ENCODE results near the gene BTD. TPM values are rescaled to one million over a fixed set of nuclear protein-coding genes. Genes with fewer than 3 reads are reported as not detected.

BTD gene
- total RNA-seq, 4 donors from 2014 or later = 46.8 to 74.9 (median 56.5) TPM

- Histone ChIP-seq H3K4me1 (peaks cover 6% of the 10 kb centered on the region in 2 donors), H3K4me3 (replicated peaks in 1 of 3) (no peak overlapping the region), H3K27ac (no peak overlapping the region), H3K27me3 (no peaks in the 10 kb centered on the region), H3K9me3 (no peaks in the 10 kb centered on the region), H3K36me3 (peaks cover 11 to 18% of the 10 kb centered on the region in 2 donors)
- DNase-seq = peak in 1 of 2 donors; percentile 18
- WGBS, 2 donors = 82 to 89% methylated on average over 5 of the region's 5 CpGs
- no peak for TF ChIP-seq CTCF (IDR thresholded peaks at IDR 0.05)
- no peak for TF ChIP-seq POLR2A (IDR thresholded peaks at IDR 0.05)
- intact Hi-C loops (cut with DNase I) = no loop called here
Observed at GRCh38 chr3:15690748-15691147, 89.2 kb downstream of the BTD start.

- Histone ChIP-seq H3K36me3 (peaks cover 11 to 21% of the 10 kb centered on the region in 2 donors), H3K27me3 (no peaks in the 10 kb centered on the region), H3K27ac (no peak overlapping the region), H3K4me3 (replicated peaks in 1 of 3) (no peak overlapping the region), H3K4me1 (peaks cover 6% of the 10 kb centered on the region in 2 donors), H3K9me3 (no peaks in the 10 kb centered on the region)
- intact Hi-C loops (cut with DNase I) = no loop called here
- no peak for DNase-seq
- TF ChIP-seq POLR2A (IDR thresholded peaks at IDR 0.05) (no peak), CTCF (IDR thresholded peaks at IDR 0.05) (no peak)
- 0 to 84% methylated on average over 1 of the region's 1 CpG for WGBS, 2 donors
Observed at GRCh38 chr3:15693355-15693754, 91.8 kb downstream of the BTD start.

- intact Hi-C loops (cut with DNase I) = no loop called here
- DNase-seq = no peak
- TF ChIP-seq CTCF (IDR thresholded peaks at IDR 0.05) (no peak), POLR2A (IDR thresholded peaks at IDR 0.05) (no peak)
- peaks cover 6% of the 10 kb centered on the region in 2 donors for H3K4me1 ChIP-seq
- no peaks in the 10 kb centered on the region for H3K9me3 ChIP-seq
- WGBS, 2 donors = 78 to 90% methylated on average over 1 of the region's 1 CpG
- H3K27me3 ChIP-seq = no peaks in the 10 kb centered on the region
- no peak overlapping the region for H3K4me3 ChIP-seq (replicated peaks in 1 of 3)
- peaks cover under 1 to 15% of the 10 kb centered on the region in 2 donors for H3K36me3 ChIP-seq
- no peak overlapping the region for H3K27ac ChIP-seq
Observed at GRCh38 chr3:15694628-15695027, 93.1 kb downstream of the BTD start.

Small RNA genes within 50 kb of the gene (microRNA-seq; reads per million reads assigned to microRNA genes)
- not detected for gene MIR3134

Small RNA genes within 50 kb of the gene (small RNA-seq; reads per million reads assigned to genes)
- not detected for gene MIR3134

Other genes with a start within 250 kb of the BTD start
- gene METTL6, start 174.2 kb upstream of the BTD start, total RNA-seq = 10 to 100 TPM; 20.2 to 20.8 (median 20.5) TPM
- gene EAF1, start 174.1 kb upstream of the BTD start, total RNA-seq = 10 to 100 TPM; 15.2 to 24.7 (median 22.3) TPM
- gene COLQ, start 80.0 kb upstream of the BTD start, total RNA-seq = 1 to 10 TPM in 3 of 4 donors, under 1 TPM in 1; 0.81 to 3.1 (median 2.8) TPM
- 10 to 100 TPM; 24.2 to 45.0 (median 37.7) TPM for gene HACL1, start 176 bp upstream of the BTD start, total RNA-seq
- gene ANKRD28, start 196.2 kb downstream of the BTD start, total RNA-seq = 10 to 100 TPM; 61.3 to 83.3 (median 72.7) TPM

All from thyroid gland (tissue), 4 donors.